Endodermal cell (in vitro differentiated cells): Measurements from ENCODE around the gene STRA6. TPM values are rescaled to one million over a fixed set of nuclear protein-coding genes. Genes with fewer than 3 reads are reported as not detected.

ENCODE experiments used
- DNase-seq: peaks from one replicate; pipeline ENCODE4 v3.0.0-alpha.2; 2017
- H3K27ac ChIP-seq: 2 replicates; pipeline ENCODE4 v1.5.1; 2013; ENCODE audit warnings: mild to moderate bottlenecking, low read depth, low read length, moderate library complexity
- H3K27me3 ChIP-seq: 2 replicates; pipeline ENCODE4 v1.6.1; 2013; ENCODE audit warnings: mild to moderate bottlenecking, low read length, moderate library complexity; ENCODE audit not compliant: insufficient read depth, control insufficient read depth, poor library complexity, severe bottlenecking
- H3K36me3 ChIP-seq: 2 replicates; pipeline ENCODE4 v1.7.0; 2013; ENCODE audit warnings: mild to moderate bottlenecking, low read length, moderate library complexity; ENCODE audit not compliant: control insufficient read depth, insufficient read depth
- H3K4me1 ChIP-seq: one replicate; pipeline ENCODE4 v1.7.0; 2013; ENCODE audit warnings: low read length; ENCODE audit not compliant: control insufficient read depth, insufficient read depth
- H3K4me3 ChIP-seq: 2 replicates; pipeline ENCODE4 v1.5.1; 2013; ENCODE audit warnings: mild to moderate bottlenecking, low read length, moderate library complexity
- H3K9ac ChIP-seq: 2 replicates; pipeline ENCODE4 v1.6.1; 2013; ENCODE audit warnings: mild to moderate bottlenecking, low read length, moderate library complexity; ENCODE audit not compliant: poor library complexity, severe bottlenecking; ENCODE audit errors: extremely low read depth
- H3K9me3 ChIP-seq: 2 replicates; pipeline ENCODE4 v1.6.1; 2013; ENCODE audit warnings: mild to moderate bottlenecking, low read length, moderate library complexity; ENCODE audit not compliant: control insufficient read depth
- H3K27ac Mint-ChIP-seq: 2 replicates; pipeline ENCODE4 v1.8.0; 2020; ENCODE audit warnings: mixed read lengths
- H3K27me3 Mint-ChIP-seq: 2 replicates; pipeline ENCODE4 v1.8.0; 2021; ENCODE audit warnings: mild to moderate bottlenecking, mixed read lengths; ENCODE audit not compliant: insufficient read depth
- H3K36me3 Mint-ChIP-seq: 2 replicates; pipeline ENCODE4 v1.8.0; 2020; ENCODE audit warnings: low read depth, mixed read lengths
- H3K4me1 Mint-ChIP-seq: 2 replicates; pipeline ENCODE4 v1.8.0; 2020; ENCODE audit warnings: mixed read lengths
- H3K4me3 Mint-ChIP-seq: 2 replicates; pipeline ENCODE4 v1.8.0; 2020; ENCODE audit warnings: mild to moderate bottlenecking, moderate library complexity, mixed read lengths
- H3K9me3 Mint-ChIP-seq: 2 replicates; pipeline ENCODE4 v1.8.0; 2020; ENCODE audit warnings: mild to moderate bottlenecking, mixed read lengths
- CTCF ChIP-seq: fragments of 200-600 bp; sonication (generic); conservative IDR thresholded peaks from 2 replicates; pipeline ENCODE4 v1.5.0; 2021; ENCODE audit warnings: antibody characterized with exemption, mild to moderate bottlenecking
- WGBS, 2 experiments: methylation state at CpG; one replicate each; pipeline versions ENCODE4 v1.1.5 to v1.1.7; 2013; ENCODE audit warnings: missing lambda C conversion rate in 2 of 2, mixed read lengths in 1 of 2; ENCODE audit not compliant: insufficient coverage in 1 of 2, insufficient read length in 1 of 2; 5-methylcytosine and 5-hydroxymethylcytosine counted together
- total RNA-seq, 2 donors: library from RNA; stranded (reverse); fragmentation: NEBNext Ultra II Directional in 1 of 2; extraction: Animal tissue kit (Norgen Biotek cat#: 25700) in 1 of 2; gene quantifications; 2 replicates in 1 of 2; 3 replicates in 1 of 2; pipeline ENCODE4 v1.2.1, GENCODE V29; 2021

Gene STRA6
- total RNA-seq, 2 donors from 2014 or later: 18.2 to 26.2 TPM

GRCh38 chr15:74216949-74217348 is 14.4 kb upstream of the STRA6 start:
- Histone ChIP-seq H3K27me3 (peaks cover 2% of the 10 kb centered on the region), H3K9me3 (no peaks in the 10 kb centered on the region), H3K27ac (no peak overlapping the region), H3K4me3 (no peak overlapping the region), H3K9ac (no peak overlapping the region), H3K36me3 (no peaks in the 10 kb centered on the region), H3K4me1 (no peaks in the 10 kb centered on the region)
- 90 to 100% methylated on average over 1 to 3 of the region's 3 CpGs for WGBS, 2 experiments
- Mint-ChIP-seq H3K9me3 (no peaks in the 10 kb centered on the region), H3K27ac (no peak overlapping the region), H3K27me3 (peaks cover 33% of the 10 kb centered on the region), H3K4me1 (peaks cover 35% of the 10 kb centered on the region), H3K4me3 (no peak overlapping the region), H3K36me3 (no peaks in the 10 kb centered on the region)
- no peak for TF ChIP-seq CTCF
- no peak for DNase-seq

GRCh38 chr15:74215958-74216357 is 13.4 kb upstream of the STRA6 start:
- no peaks in the 10 kb centered on the region for H3K9me3 ChIP-seq
- Mint-ChIP-seq H3K27ac (no peak overlapping the region), H3K9me3 (no peaks in the 10 kb centered on the region), H3K4me1 (peaks cover 34% of the 10 kb centered on the region), H3K27me3 (peaks cover 24% of the 10 kb centered on the region), H3K36me3 (no peaks in the 10 kb centered on the region), H3K4me3 (no peak overlapping the region)
- H3K27me3 ChIP-seq: no peaks in the 10 kb centered on the region
- H3K36me3 ChIP-seq: no peaks in the 10 kb centered on the region
- H3K4me3 ChIP-seq: no peak overlapping the region
- no peak overlapping the region for H3K9ac ChIP-seq
- no peak for TF ChIP-seq CTCF
- no peak overlapping the region for H3K27ac ChIP-seq
- WGBS, 2 experiments: 86 to 94% methylated on average over 7 to 8 of the region's 8 CpGs
- DNase-seq: no peak
- H3K4me1 ChIP-seq: no peaks in the 10 kb centered on the region

- H3K9me3 Mint-ChIP-seq: no peaks in the 10 kb centered on the region
- peaks cover 36% of the 10 kb centered on the region for H3K4me1 Mint-ChIP-seq
- H3K4me3 Mint-ChIP-seq: no peak overlapping the region
These were observed 11.9 kb upstream of the STRA6 start for GRCh38 chr15:74214324-74215021.

More at GRCh38 chr15:74214324-74215021, 11.9 kb upstream of the STRA6 start:
- Histone ChIP-seq H3K9me3 (no peaks in the 10 kb centered on the region), H3K9ac (no peak overlapping the region), H3K4me1 (no peaks in the 10 kb centered on the region), H3K27me3 (no peaks in the 10 kb centered on the region), H3K36me3 (no peaks in the 10 kb centered on the region), H3K4me3 (no peak overlapping the region), H3K27ac (peak overlapping the region; percentile 75)
- no peaks in the 10 kb centered on the region for H3K36me3 Mint-ChIP-seq
- no peak overlapping the region for H3K27ac Mint-ChIP-seq
- peaks cover 9% of the 10 kb centered on the region for H3K27me3 Mint-ChIP-seq
- no peak for TF ChIP-seq CTCF
- 63 to 82% methylated on average over 5 to 6 of the region's 6 CpGs for WGBS, 2 experiments
- DNase-seq: no peak
